DOHH2 (cell line): Measurements from ENCODE around the gene NPFF.

Experiments
- H3F3A ChIP-seq: fragments of 200-600 bp; sonication (generic), shearing (Covaris generic); 2 replicates; pipeline ENCODE4 v1.6.0; 2016; ENCODE audit warnings: antibody characterized with exemption, mild to moderate bottlenecking; ENCODE audit not compliant: control insufficient read depth, insufficient read depth
- H3K27ac ChIP-seq: fragments of 200-600 bp; sonication (generic); 2 replicates; pipeline ENCODE4 v1.5.1; 2014; ENCODE audit warnings: low read depth, mild to moderate bottlenecking, low read length, moderate library complexity
- H3K27me3 ChIP-seq: fragments of 200-600 bp; sonication (generic); 2 replicates; pipeline ENCODE4 v1.6.1; 2014; ENCODE audit warnings: mild to moderate bottlenecking, low read length, mixed read lengths; ENCODE audit not compliant: control insufficient read depth
- H3K36me3 ChIP-seq: fragments of 200-600 bp; sonication (generic); 2 replicates; pipeline ENCODE4 v1.6.1; 2014; ENCODE audit warnings: mild to moderate bottlenecking, low read length, moderate library complexity, mixed read lengths; ENCODE audit not compliant: control insufficient read depth
- H3K4me1 ChIP-seq: fragments of 200-600 bp; sonication (generic); 2 replicates; pipeline ENCODE4 v1.6.1; 2014; ENCODE audit warnings: mild to moderate bottlenecking, low read length, mixed read lengths; ENCODE audit not compliant: control insufficient read depth
- H3K4me2 ChIP-seq: fragments of 200-600 bp; sonication (generic); 2 replicates; pipeline ENCODE4 v1.6.0; 2014; ENCODE audit warnings: mild to moderate bottlenecking, low read length, moderate library complexity
- H3K4me3 ChIP-seq: fragments of 200-600 bp; sonication (generic); 2 replicates; pipeline ENCODE4 v1.5.1; 2014; ENCODE audit warnings: mild to moderate bottlenecking, low read length, mixed read lengths
- H3K79me2 ChIP-seq: fragments of 200-600 bp; sonication (generic); 2 replicates; pipeline ENCODE4 v1.6.1; 2014; ENCODE audit warnings: mild to moderate bottlenecking, low read length, mixed read lengths; ENCODE audit not compliant: control insufficient read depth
- H3K9me2 ChIP-seq: fragments of 200-600 bp; sonication (generic); replicated peaks from 2 replicates; pipeline ENCODE4 v1.6.1; 2014; ENCODE audit warnings: mild to moderate bottlenecking, low read length, mixed read lengths; ENCODE audit not compliant: control insufficient read depth
- H3K9me3 ChIP-seq: fragments of 200-600 bp; sonication (generic); 2 replicates; pipeline ENCODE4 v1.6.1; 2014; ENCODE audit warnings: antibody characterized with exemption, low read length, mixed read lengths; ENCODE audit not compliant: control insufficient read depth, insufficient read depth
- H4K20me1 ChIP-seq: fragments of 200-600 bp; sonication (generic); 2 replicates; pipeline ENCODE4 v1.6.0; 2014; ENCODE audit warnings: low read depth, mild to moderate bottlenecking, antibody characterized with exemption, low read length, moderate library complexity; ENCODE audit not compliant: control insufficient read depth, insufficient read depth
- CTCF ChIP-seq: fragments of 200-600 bp; sonication (generic); IDR thresholded peaks from one replicate; pipeline ENCODE4 v1.5.1; 2014; ENCODE audit warnings: antibody characterized with exemption, mild to moderate bottlenecking, low read depth, low read length; ENCODE audit not compliant: poor library complexity, severe bottlenecking
- EZH2phosphoT487 ChIP-seq: fragments of 200-600 bp; sonication (generic); IDR thresholded peaks from 2 replicates; pipeline ENCODE4 v1.6.1; 2017; ENCODE audit warnings: borderline replicate concordance, mild to moderate bottlenecking, antibody characterized with exemption, low read length, moderate library complexity, mixed read lengths

NPFF gene

GRCh38 chr12:53507603-53507885, 260 bp upstream of the NPFF start:
- H3K27ac ChIP-seq, result no peak overlapping the region
- H4K20me1 ChIP-seq, result no peaks in the 10 kb centered on the region
- no peaks in the 10 kb centered on the region for H3K9me2 ChIP-seq
- H3K9me3 ChIP-seq, result no peaks in the 10 kb centered on the region
- peaks cover 23% of the 10 kb centered on the region; the same call in 1 of the 2 replicates for H3K36me3 ChIP-seq
- no peak overlapping the region for H3K4me3 ChIP-seq
- peaks cover 5% of the 10 kb centered on the region; the same call in 1 of the 2 replicates for H3F3A ChIP-seq
- H3K4me2 ChIP-seq, result no peak overlapping the region
- H3K27me3 ChIP-seq, result no peaks in the 10 kb centered on the region
- peaks cover 9% of the 10 kb centered on the region for H3K4me1 ChIP-seq
- H3K79me2 ChIP-seq, result peaks cover 8% of the 10 kb centered on the region
- TF ChIP-seq EZH2phosphoT487 (no peak), CTCF (no peak)

GRCh38 chr12:53506450-53506785, 866 bp downstream of the NPFF start:
- TF ChIP-seq EZH2phosphoT487, result no peak
- TF ChIP-seq CTCF, result no peak
- Histone ChIP-seq H3K27ac (no peak overlapping the region), H3K27me3 (no peaks in the 10 kb centered on the region), H3K4me3 (no peak overlapping the region), H3F3A (peaks cover 3% of the 10 kb centered on the region; the same call in 1 of the 2 replicates), H3K36me3 (peaks cover 23% of the 10 kb centered on the region; the same call in 1 of the 2 replicates), H3K9me3 (no peaks in the 10 kb centered on the region), H3K79me2 (peaks cover 19% of the 10 kb centered on the region), H3K4me2 (no peak overlapping the region), H3K9me2 (no peaks in the 10 kb centered on the region), H3K4me1 (peaks cover 20% of the 10 kb centered on the region), H4K20me1 (no peaks in the 10 kb centered on the region)

GRCh38 chr12:53505555-53506449, 1.5 kb downstream of the NPFF start:
- no peak overlapping the region for H3K4me3 ChIP-seq
- H3K79me2 ChIP-seq, result peaks cover 19% of the 10 kb centered on the region
- no peaks in the 10 kb centered on the region for H3K27me3 ChIP-seq
- H3K9me3 ChIP-seq, result no peaks in the 10 kb centered on the region
- peaks cover 3% of the 10 kb centered on the region; the same call in 1 of the 2 replicates for H3F3A ChIP-seq
- H3K27ac ChIP-seq, result no peak overlapping the region
- H3K4me2 ChIP-seq, result no peak overlapping the region
- TF ChIP-seq CTCF, result no peak
- TF ChIP-seq EZH2phosphoT487, result no peak
- H4K20me1 ChIP-seq, result no peaks in the 10 kb centered on the region
- peaks cover 23% of the 10 kb centered on the region; the same call in 1 of the 2 replicates for H3K36me3 ChIP-seq
- peaks cover 20% of the 10 kb centered on the region for H3K4me1 ChIP-seq
- no peaks in the 10 kb centered on the region for H3K9me2 ChIP-seq
